Neural cell (in vitro differentiated cells): ENCODE results near the gene STIM2. TPM values are rescaled to one million over a fixed set of nuclear protein-coding genes. Genes with fewer than 3 reads are reported as not detected.

Source experiments
- H2AFZ ChIP-seq: fragments of 200-600, 300-800 bp; sonication (generic), shearing (Covaris generic); 2 replicates; pipeline ENCODE4 v1.6.0; 2014; ENCODE audit warnings: low read depth, mild to moderate bottlenecking, antibody characterized with exemption, low read length, moderate library complexity
- H3F3A ChIP-seq: fragments of 200-600 bp; shearing (Covaris generic); 2 replicates; pipeline ENCODE4 v1.6.1; 2016; ENCODE audit warnings: mild to moderate bottlenecking, moderate library complexity, mixed read lengths, antibody characterized with exemption, low read length; ENCODE audit not compliant: insufficient read depth, poor library complexity, severe bottlenecking
- H3K27ac ChIP-seq: fragments of 200-600, 300-800 bp; sonication (generic), shearing (Covaris generic); 2 replicates; pipeline ENCODE4 v1.5.1; 2014; ENCODE audit warnings: mild to moderate bottlenecking, low read length, moderate library complexity
- H3K27me3 ChIP-seq: fragments of 300-800, 200-600 bp; sonication (generic), shearing (Covaris generic); 2 replicates; pipeline ENCODE4 v1.6.0; 2014; ENCODE audit warnings: mild to moderate bottlenecking, low read depth, low read length, moderate library complexity; ENCODE audit not compliant: insufficient read depth
- H3K36me3 ChIP-seq: fragments of 300-800, 200-600 bp; sonication (generic), shearing (Covaris generic); 2 replicates; pipeline ENCODE4 v1.5.1; 2014; ENCODE audit warnings: mild to moderate bottlenecking, antibody characterized with exemption, low read length, moderate library complexity; ENCODE audit not compliant: insufficient read depth
- H3K4me2 ChIP-seq: fragments of 300-800, 200-600 bp; sonication (generic), shearing (Covaris generic); 2 replicates; pipeline ENCODE4 v1.6.0; 2014; ENCODE audit warnings: mild to moderate bottlenecking, low read length
- H3K4me3 ChIP-seq: fragments of 300-800, 200-600 bp; sonication (generic), shearing (Covaris generic); 2 replicates; pipeline ENCODE4 v1.5.1; 2014; ENCODE audit warnings: mild to moderate bottlenecking, low read length, moderate library complexity
- H3K79me2 ChIP-seq: fragments of 200-600 bp; shearing (Covaris generic); replicated peaks from 2 replicates; pipeline ENCODE4 v1.6.0; 2014; ENCODE audit warnings: mild to moderate bottlenecking, low read length, moderate library complexity; ENCODE audit not compliant: insufficient read depth
- H3K9ac ChIP-seq: fragments of 300-800, 200-600 bp; sonication (generic), shearing (Covaris generic); 2 replicates; pipeline ENCODE4 v1.6.1; 2016; ENCODE audit warnings: mild to moderate bottlenecking, low read length, mixed read lengths
- H3K9me2 ChIP-seq: fragments of 200-600 bp; shearing (Covaris generic); 2 replicates; pipeline ENCODE4 v1.6.1; 2016; ENCODE audit warnings: mild to moderate bottlenecking, low read length, mixed read lengths; ENCODE audit not compliant: insufficient read depth
- H3K9me3 ChIP-seq: fragments of 200-600, 300-800 bp; sonication (generic), shearing (Covaris generic); 2 replicates; pipeline ENCODE4 v1.6.1; 2016; ENCODE audit warnings: mild to moderate bottlenecking, mixed run types, low read length, moderate library complexity, mixed read lengths
- H4K20me1 ChIP-seq: fragments of 200-600 bp; shearing (Covaris generic); 2 replicates; pipeline ENCODE4 v1.6.1; 2016; ENCODE audit warnings: mild to moderate bottlenecking, mixed run types; ENCODE audit not compliant: insufficient read depth
- CTCF ChIP-seq: fragments of 450-650 bp; IDR thresholded peaks from 2 replicates; pipeline ENCODE4 v1.5.1; 2014; ENCODE audit warnings: antibody characterized with exemption, mild to moderate bottlenecking, moderate library complexity; ENCODE audit not compliant: poor library complexity, severe bottlenecking
- EP300 ChIP-seq: fragments of 450-650 bp; conservative IDR thresholded peaks from 2 replicates; pipeline ENCODE4 v1.6.1; 2014; ENCODE audit warnings: antibody characterized with exemption, mild to moderate bottlenecking, moderate library complexity; ENCODE audit not compliant: poor library complexity, severe bottlenecking
- EZH2 ChIP-seq: fragments of 200-600, 300-800 bp; shearing (Covaris generic), sonication (generic); IDR thresholded peaks from 2 replicates; pipeline ENCODE4 v1.6.1; 2014; ENCODE audit warnings: antibody characterized with exemption, low read length, borderline replicate concordance, mild to moderate bottlenecking; ENCODE audit not compliant: insufficient read depth, poor library complexity, severe bottlenecking
- MXI1 ChIP-seq: fragments of 450-650 bp; conservative IDR thresholded peaks from 2 replicates; pipeline ENCODE4 v1.6.1; 2014; ENCODE audit warnings: antibody characterized with exemption, mild to moderate bottlenecking; ENCODE audit not compliant: poor library complexity, severe bottlenecking
- POLR2AphosphoS5 ChIP-seq: IDR thresholded peaks from 2 replicates; pipeline ENCODE4 v1.6.1; 2012
- RAD21 ChIP-seq: fragments of 450-650 bp; conservative IDR thresholded peaks from 2 replicates; pipeline ENCODE4 v1.6.1; 2014; ENCODE audit warnings: antibody characterized with exemption, mild to moderate bottlenecking, moderate library complexity
- REST ChIP-seq: IDR thresholded peaks from 2 replicates; pipeline ENCODE4 v1.6.1; 2012; ENCODE audit warnings: borderline replicate concordance
- SMC3 ChIP-seq: fragments of 450-650 bp; conservative IDR thresholded peaks from 2 replicates; pipeline ENCODE4 v1.6.1; 2014; ENCODE audit warnings: antibody characterized with exemption, mild to moderate bottlenecking, moderate library complexity; ENCODE audit not compliant: poor library complexity
- TAF1 ChIP-seq: IDR thresholded peaks from 2 replicates; pipeline ENCODE4 v1.6.1; 2012; ENCODE audit warnings: low read depth
- polyA plus RNA-seq: library from polyadenylated mRNA; depleted of rRNA; stranded (reverse); fragments of >200 nt; gene quantifications from 2 replicates; pipeline ENCODE4 v1.2.3, GENCODE V29; 2014

STIM2 gene
- polyA plus RNA-seq, 1 donor from 2014 or later: 25.3 TPM

GRCh38 chr4:26857278-26858034 is 3.2 kb upstream of the STIM2 start:
- Histone ChIP-seq H3K4me2 (peak overlapping the region; percentile 92), H3K9ac (peak overlapping the region; percentile 70), H3K9me2 (no peaks in the 10 kb centered on the region), H3K79me2 (peaks cover 1% of the 10 kb centered on the region), H3K4me3 (peak overlapping the region; percentile 86), H4K20me1 (no peaks in the 10 kb centered on the region), H3F3A (no peaks in the 10 kb centered on the region), H2AFZ (peak overlapping the region; percentile 74), H3K27me3 (no peaks in the 10 kb centered on the region), H3K9me3 (no peaks in the 10 kb centered on the region), H3K27ac (peak overlapping the region; percentile 65), H3K36me3 (no peaks in the 10 kb centered on the region)
- peak; percentile 32 for TF ChIP-seq RAD21
- peak; percentile 84 for TF ChIP-seq MXI1
- no peak for TF ChIP-seq EP300
- no peak for TF ChIP-seq SMC3
- TF ChIP-seq REST: peak; percentile 44
- TF ChIP-seq EZH2: no peak
- TF ChIP-seq POLR2AphosphoS5: peak; percentile 72
- TF ChIP-seq TAF1: peak; percentile 74
- peak; percentile 32 for TF ChIP-seq CTCF

GRCh38 chr4:26858035-26858918 is 2.4 kb upstream of the STIM2 start:
- Histone ChIP-seq H3K9me3 (no peaks in the 10 kb centered on the region), H3K4me3 (peak overlapping the region; percentile 86), H3K9ac (peak overlapping the region; percentile 70), H4K20me1 (no peaks in the 10 kb centered on the region), H3F3A (no peaks in the 10 kb centered on the region), H3K79me2 (peaks cover 10% of the 10 kb centered on the region), H2AFZ (peak overlapping the region; percentile 41), H3K27me3 (no peaks in the 10 kb centered on the region), H3K9me2 (no peaks in the 10 kb centered on the region), H3K4me2 (peak overlapping the region; percentile 92), H3K27ac (peak overlapping the region; percentile 53), H3K36me3 (no peaks in the 10 kb centered on the region)
- TF ChIP-seq POLR2AphosphoS5 (no peak), REST (peak; percentile 2)
